ENCODE data around the gene SYNJ2. TPM values are rescaled to one million over a fixed set of nuclear protein-coding genes. Genes with fewer than 3 reads are reported as not detected.

The SYNJ2 gene
- total RNA-seq, 1 experiment from 2014 or later, result 45.0 TPM

DNA sequence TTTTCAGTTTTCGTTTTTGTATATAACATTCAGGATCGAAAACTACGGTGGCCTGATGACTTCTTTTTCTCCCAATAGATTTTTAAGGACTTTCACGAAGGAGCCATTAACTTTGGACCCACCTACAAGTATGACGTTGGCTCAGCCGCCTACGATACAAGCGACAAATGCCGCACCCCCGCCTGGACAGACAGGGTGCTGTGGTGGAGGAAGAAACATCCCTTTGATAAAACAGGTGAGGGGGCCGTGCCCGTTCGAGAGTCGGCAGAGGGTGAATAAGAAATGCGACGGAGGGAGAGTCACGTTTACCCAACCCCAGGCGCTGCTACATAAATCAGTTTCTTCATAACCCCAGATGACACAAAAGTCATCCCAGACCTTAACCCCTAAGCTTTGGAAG, 94.9 kb downstream of the SYNJ2 start:
- no peak overlapping the region for H3K4me3 Mint-ChIP-seq (ENCODE audit: unreplicated experiment)
- H3K27me3 ChIP-seq (replicated peaks; ENCODE audit: control insufficient read depth, insufficient read depth, low read length), result no peaks in the 10 kb centered on the region
- no peak for DNase-seq
- peaks cover 85% of the 10 kb centered on the region for H3K36me3 Mint-ChIP-seq (ENCODE audit: insufficient read depth, unreplicated experiment)
- no peaks in the 10 kb centered on the region for H3K27me3 Mint-ChIP-seq (ENCODE audit: insufficient read depth, unreplicated experiment)
- no peak overlapping the region for H3K4me3 ChIP-seq (ENCODE audit: low read depth, low read length)
- H3K27ac Mint-ChIP-seq (ENCODE audit: unreplicated experiment), result no peak overlapping the region
- H3K9me3 ChIP-seq, result no peaks in the 10 kb centered on the region
- intact Hi-C loops (cut with micrococcal nuclease; ENCODE audit: unreplicated experiment), result no loop called here
- H3K36me3 ChIP-seq (ENCODE audit: control insufficient read depth, insufficient read depth, low read length), result peaks cover 2% of the 10 kb centered on the region; the same call in 1 of the 2 replicates
- ChIA-PET CTCF (interaction anchor here (0.6 kb wide), 1 partner anchor 14 kb away, joined by 6 read pairs; no protein-coding TSS in a partner anchor), POLR2A (interaction anchor here (0.5 kb wide), 1 partner anchor 27 kb away, joined by 3 read pairs; no protein-coding TSS in a partner anchor)
- no peaks in the 10 kb centered on the region for H3K9me3 Mint-ChIP-seq (ENCODE audit: unreplicated experiment)
- peaks cover 8% of the 10 kb centered on the region; the same call in 1 of the 2 replicates for H3K4me1 ChIP-seq
- H3K4me1 Mint-ChIP-seq (ENCODE audit: low read depth, unreplicated experiment), result peaks cover 7% of the 10 kb centered on the region
- BruUV-seq (replicated peaks), result no TSS peak
- TF ChIP-seq, protein P1, sequence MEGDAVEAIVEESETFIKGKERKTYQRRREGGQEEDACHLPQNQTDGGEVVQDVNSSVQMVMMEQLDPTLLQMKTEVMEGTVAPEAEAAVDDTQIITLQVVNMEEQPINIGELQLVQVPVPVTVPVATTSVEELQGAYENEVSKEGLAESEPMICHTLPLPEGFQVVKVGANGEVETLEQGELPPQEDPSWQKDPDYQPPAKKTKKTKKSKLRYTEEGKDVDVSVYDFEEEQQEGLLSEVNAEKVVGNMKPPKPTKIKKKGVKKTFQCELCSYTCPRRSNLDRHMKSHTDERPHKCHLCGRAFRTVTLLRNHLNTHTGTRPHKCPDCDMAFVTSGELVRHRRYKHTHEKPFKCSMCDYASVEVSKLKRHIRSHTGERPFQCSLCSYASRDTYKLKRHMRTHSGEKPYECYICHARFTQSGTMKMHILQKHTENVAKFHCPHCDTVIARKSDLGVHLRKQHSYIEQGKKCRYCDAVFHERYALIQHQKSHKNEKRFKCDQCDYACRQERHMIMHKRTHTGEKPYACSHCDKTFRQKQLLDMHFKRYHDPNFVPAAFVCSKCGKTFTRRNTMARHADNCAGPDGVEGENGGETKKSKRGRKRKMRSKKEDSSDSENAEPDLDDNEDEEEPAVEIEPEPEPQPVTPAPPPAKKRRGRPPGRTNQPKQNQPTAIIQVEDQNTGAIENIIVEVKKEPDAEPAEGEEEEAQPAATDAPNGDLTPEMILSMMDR (IDR thresholded peaks at IDR 0.05; ENCODE audit: insufficient read depth in 1 of 2, low read depth in 1 of 2, low read length in 1 of 2, severe bottlenecking in 1 of 2, unreplicated experiment in 1 of 2), result no peak

DNA sequence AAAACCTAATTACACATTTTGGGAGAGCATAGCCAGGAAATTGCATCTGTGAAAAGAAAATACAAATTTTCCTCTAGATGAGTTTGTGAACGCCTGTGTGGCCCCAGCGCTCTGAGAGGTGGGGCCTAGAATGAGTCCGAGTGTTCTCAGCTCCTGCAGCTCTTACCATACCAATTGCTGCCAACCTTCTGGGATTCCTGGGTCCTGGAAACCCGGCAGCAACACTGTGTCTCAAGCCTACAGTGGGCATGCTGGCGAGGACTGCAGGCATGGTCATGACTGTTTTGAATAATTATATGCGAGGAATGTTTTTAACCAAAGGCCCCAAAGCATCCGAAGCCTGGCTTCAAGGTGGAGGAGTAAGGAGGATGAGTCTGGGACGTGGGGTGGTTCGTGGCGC, 96.0 kb downstream of the SYNJ2 start:
- Histone ChIP-seq H3K36me3 (ENCODE audit: control insufficient read depth, insufficient read depth, low read length) (peaks cover 2% of the 10 kb centered on the region; the same call in 1 of the 2 replicates), H3K9me3 (no peaks in the 10 kb centered on the region), H3K27me3 (replicated peaks; ENCODE audit: control insufficient read depth, insufficient read depth, low read length) (no peaks in the 10 kb centered on the region), H3K4me3 (ENCODE audit: low read depth, low read length) (no peak overlapping the region), H3K4me1 (no peaks in the 10 kb centered on the region)
- Mint-ChIP-seq H3K4me3 (ENCODE audit: unreplicated experiment) (no peak overlapping the region), H3K27me3 (ENCODE audit: insufficient read depth, unreplicated experiment) (no peaks in the 10 kb centered on the region), H3K27ac (ENCODE audit: unreplicated experiment) (no peak overlapping the region), H3K4me1 (ENCODE audit: low read depth, unreplicated experiment) (no peaks in the 10 kb centered on the region), H3K9me3 (ENCODE audit: unreplicated experiment) (no peaks in the 10 kb centered on the region), H3K36me3 (ENCODE audit: insufficient read depth, unreplicated experiment) (peaks cover 80% of the 10 kb centered on the region)
- no peak for DNase-seq
- POLR2A ChIA-PET, result interaction anchor here (0.7 kb wide), 1 partner anchor 528 kb away, joined by 12 read pairs; no protein-coding TSS in a partner anchor
- BruUV-seq (replicated peaks), result no TSS peak
- CTCF ChIA-PET, result no interaction called here
- TF ChIP-seq, protein P1 (IDR thresholded peaks at IDR 0.05; ENCODE audit: insufficient read depth in 1 of 2, low read depth in 1 of 2, low read length in 1 of 2, severe bottlenecking in 1 of 2, unreplicated experiment in 1 of 2), result no peak
- intact Hi-C loops (cut with micrococcal nuclease; ENCODE audit: unreplicated experiment), result no loop called here

DNA sequence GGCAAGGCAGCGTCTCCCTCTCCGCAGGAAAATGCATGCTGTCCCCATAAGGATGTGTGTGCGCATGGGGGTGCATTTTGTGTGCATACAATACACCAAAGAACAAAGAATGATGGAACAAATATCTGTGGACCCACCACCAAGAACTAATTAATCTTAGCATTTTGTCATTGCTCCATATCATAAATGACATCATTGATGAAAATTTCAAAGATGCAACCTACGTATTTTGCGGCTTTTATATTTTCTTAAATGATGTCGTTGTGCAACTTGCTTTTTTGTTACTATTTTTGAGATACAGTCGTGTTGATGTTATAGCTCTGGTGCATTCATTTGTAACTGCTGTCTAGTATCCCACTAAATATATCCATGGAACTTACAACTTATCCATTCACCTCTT, 96.7 kb downstream of the SYNJ2 start:
- peaks cover 2% of the 10 kb centered on the region; the same call in 1 of the 2 replicates for H3K36me3 ChIP-seq (ENCODE audit: control insufficient read depth, insufficient read depth, low read length)

More for the DNA sequence above, 96.7 kb downstream of the SYNJ2 start:
- H3K4me3 Mint-ChIP-seq (ENCODE audit: unreplicated experiment), result no peak overlapping the region
- no peak overlapping the region for H3K27ac Mint-ChIP-seq (ENCODE audit: unreplicated experiment)
- no peaks in the 10 kb centered on the region for H3K9me3 ChIP-seq
- H3K4me3 ChIP-seq (ENCODE audit: low read depth, low read length), result no peak overlapping the region
- H3K27me3 ChIP-seq (replicated peaks; ENCODE audit: control insufficient read depth, insufficient read depth, low read length), result no peaks in the 10 kb centered on the region
- DNase-seq, result no peak
- TF ChIP-seq, protein P1 (IDR thresholded peaks at IDR 0.05; ENCODE audit: insufficient read depth in 1 of 2, low read depth in 1 of 2, low read length in 1 of 2, severe bottlenecking in 1 of 2, unreplicated experiment in 1 of 2), result no peak
- H3K36me3 Mint-ChIP-seq (ENCODE audit: insufficient read depth, unreplicated experiment), result peaks cover 82% of the 10 kb centered on the region
- no peaks in the 10 kb centered on the region for H3K4me1 Mint-ChIP-seq (ENCODE audit: low read depth, unreplicated experiment)
- no peaks in the 10 kb centered on the region for H3K27me3 Mint-ChIP-seq (ENCODE audit: insufficient read depth, unreplicated experiment)
- CTCF ChIA-PET, result no interaction called here
- intact Hi-C loops (cut with micrococcal nuclease; ENCODE audit: unreplicated experiment), result no loop called here
- POLR2A ChIA-PET, result no interaction called here
- H3K4me1 ChIP-seq, result no peaks in the 10 kb centered on the region
- no TSS peak for BruUV-seq (replicated peaks)
- no peaks in the 10 kb centered on the region for H3K9me3 Mint-ChIP-seq (ENCODE audit: unreplicated experiment)
